HG03521 (cell line): ENCODE data around the gene KCNQ1.

Experiments used
- ATAC-seq: cut with Tn5 transposase; IDR thresholded peaks from one replicate; pipeline ENCODE4 v1.9.1; 2021; ENCODE audit warnings: mild to moderate bottlenecking, moderate library complexity; ENCODE audit not compliant: unreplicated experiment

Gene KCNQ1

GRCh38 chr11:2808850-2809846 lies 364.3 kb downstream of the KCNQ1 start:
- ATAC-seq: no peak

- ATAC-seq: no peak
Measured at GRCh38 chr11:2809854-2810253, 365.0 kb downstream of the KCNQ1 start.

- ATAC-seq: no peak
Measured at GRCh38 chr11:2810411-2811205, 365.8 kb downstream of the KCNQ1 start.

- ATAC-seq: no peak
Measured at GRCh38 chr11:2811206-2812091, 366.6 kb downstream of the KCNQ1 start.

GRCh38 chr11:2812371-2812991 lies 367.7 kb downstream of the KCNQ1 start:
- ATAC-seq: no peak

GRCh38 chr11:2813141-2813908 lies 368.5 kb downstream of the KCNQ1 start:
- ATAC-seq: no peak

GRCh38 chr11:2813968-2814367 lies 369.2 kb downstream of the KCNQ1 start:
- ATAC-seq: no peak

- no peak for ATAC-seq
Measured at GRCh38 chr11:2814751-2815150, 369.9 kb downstream of the KCNQ1 start.

- no peak for ATAC-seq
Measured at GRCh38 chr11:2815762-2816496, 371.1 kb downstream of the KCNQ1 start.

GRCh38 chr11:2816523-2816922 lies 371.7 kb downstream of the KCNQ1 start:
- ATAC-seq: no peak

- no peak for ATAC-seq
Measured at GRCh38 chr11:2816941-2817421, 372.2 kb downstream of the KCNQ1 start.

GRCh38 chr11:2817431-2817830 lies 372.6 kb downstream of the KCNQ1 start:
- no peak for ATAC-seq

GRCh38 chr11:2818021-2818420 lies 373.2 kb downstream of the KCNQ1 start:
- no peak for ATAC-seq

GRCh38 chr11:2818503-2818902 lies 373.7 kb downstream of the KCNQ1 start:
- no peak for ATAC-seq

GRCh38 chr11:2819316-2819715 lies 374.5 kb downstream of the KCNQ1 start:
- no peak for ATAC-seq

GRCh38 chr11:2820976-2821375 lies 376.2 kb downstream of the KCNQ1 start:
- no peak for ATAC-seq

GRCh38 chr11:2821891-2822290 lies 377.1 kb downstream of the KCNQ1 start:
- ATAC-seq: no peak

GRCh38 chr11:2824851-2825250 lies 380.0 kb downstream of the KCNQ1 start:
- ATAC-seq: no peak
